Right renal cortex interstitium (tissue), 3 donors: Measurements from ENCODE around the gene API5. TPM values are rescaled to one million over a fixed set of nuclear protein-coding genes. Genes with fewer than 3 reads are reported as not detected.
"Not testable (repeated sequence)": the region's sequence is repeated elsewhere in the genome, so short reads cannot be mapped to it uniquely, and the experiment has no call there.

Source experiments
- DNase-seq, 3 donors: peaks; one replicate each; pipeline ENCODE4 v3.0.0-alpha.2; 2013; ENCODE audit warnings: low read depth in 3 of 3, low spot score in 2 of 3
- polyA plus RNA-seq, 3 donors: library from polyadenylated mRNA; unstranded; fragments of 120-200 nt; gene quantifications; one replicate each; pipeline ENCODE4 v1.2.1, GENCODE V29; 2013; ENCODE audit not compliant: insufficient read length in 3 of 3

API5 gene
- 100 to 1,000 TPM; 119 to 133 (median 124) TPM for polyA plus RNA-seq

DNA sequence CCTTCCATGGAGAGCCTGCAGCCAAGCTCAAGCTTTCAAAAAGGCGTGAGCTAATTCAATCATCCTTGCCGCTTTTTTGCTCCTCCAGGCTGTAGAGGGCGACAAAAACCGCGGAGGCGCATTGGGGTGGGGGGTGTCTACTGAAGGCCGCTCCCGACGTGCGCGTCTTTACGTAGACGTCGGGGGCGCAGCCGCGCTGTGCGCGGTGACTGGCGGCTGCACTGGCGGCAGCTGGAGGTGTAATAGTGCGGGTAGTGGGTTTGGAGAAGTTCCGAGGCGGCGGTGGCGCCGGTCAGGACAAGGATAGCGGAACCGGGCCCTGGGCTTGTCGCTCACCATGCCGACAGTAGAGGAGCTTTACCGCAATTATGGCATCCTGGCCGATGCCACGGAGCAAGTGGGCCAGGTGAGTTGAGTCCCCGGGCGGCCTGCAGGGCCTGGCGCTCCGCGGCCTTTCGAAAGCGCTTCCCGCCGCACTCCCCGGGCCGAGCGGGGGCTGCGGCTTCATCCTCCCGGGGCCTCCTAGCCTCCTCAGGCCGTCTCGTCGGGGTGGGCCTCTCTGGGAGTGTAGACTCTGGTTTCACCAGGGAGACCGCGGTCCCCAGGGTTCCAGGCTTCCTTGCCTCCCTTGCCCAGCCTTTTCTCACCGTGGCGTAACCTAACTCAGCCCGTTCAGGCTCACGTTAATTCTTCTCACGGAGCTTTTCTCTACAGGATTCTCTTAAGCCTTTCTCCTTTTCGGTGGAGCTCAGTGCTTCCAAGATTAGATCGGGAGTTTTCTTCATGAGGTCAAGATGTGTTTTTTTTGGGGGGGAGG lies at the start of gene API5:
Gene API5 (plus strand): TSS at position 206 of the 817 bp plus-strand sequence. CDS start 132 bp downstream, at position 338.
- DNase-seq, result peak; percentile 90 to 95 (median 92)

DNA sequence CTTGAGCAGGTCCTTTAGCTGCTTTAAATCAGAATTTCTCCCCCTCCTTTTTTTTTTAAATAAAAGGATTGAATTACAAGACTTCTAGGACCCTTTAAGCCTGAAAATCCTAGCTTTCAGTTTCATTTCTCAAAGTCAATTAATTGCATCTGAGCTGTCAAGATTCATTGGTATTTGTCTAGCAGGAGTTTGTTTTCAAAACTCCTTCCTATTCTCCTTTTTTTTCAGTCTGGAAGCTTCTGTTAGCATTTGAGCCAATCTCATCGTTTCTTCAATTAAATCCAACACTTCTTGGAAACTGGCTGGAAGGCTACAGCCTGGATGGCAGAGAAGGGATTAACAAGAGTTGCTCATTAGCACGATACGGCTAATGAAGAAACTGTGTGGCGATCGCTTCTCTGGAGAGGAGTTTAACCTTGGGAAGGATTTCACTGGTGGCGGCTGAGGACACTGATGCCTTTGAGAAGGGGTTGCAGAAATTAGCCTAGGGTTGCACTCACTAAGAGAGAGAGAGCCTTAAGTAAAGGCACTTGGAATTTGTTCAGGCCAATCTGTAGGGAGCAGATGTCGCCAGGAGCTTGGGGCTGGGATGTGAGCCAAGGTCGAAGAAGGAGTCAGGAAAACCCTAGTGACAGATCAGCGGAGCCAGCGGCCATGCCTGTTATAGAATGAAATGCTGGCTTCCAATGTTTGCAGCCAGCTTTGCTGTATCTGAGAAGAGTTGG lies 43.8 kb upstream of the API5 start:
- DNase-seq, result no peak

GRCh38 chr11:43268786-43269185 lies 43.0 kb upstream of the API5 start:
- DNase-seq, result no peak

GRCh38 chr11:43269254-43269918 lies 42.4 kb upstream of the API5 start:
- DNase-seq, result no peak

GRCh38 chr11:43270468-43270867 lies 41.3 kb upstream of the API5 start:
- DNase-seq, result no peak

DNA sequence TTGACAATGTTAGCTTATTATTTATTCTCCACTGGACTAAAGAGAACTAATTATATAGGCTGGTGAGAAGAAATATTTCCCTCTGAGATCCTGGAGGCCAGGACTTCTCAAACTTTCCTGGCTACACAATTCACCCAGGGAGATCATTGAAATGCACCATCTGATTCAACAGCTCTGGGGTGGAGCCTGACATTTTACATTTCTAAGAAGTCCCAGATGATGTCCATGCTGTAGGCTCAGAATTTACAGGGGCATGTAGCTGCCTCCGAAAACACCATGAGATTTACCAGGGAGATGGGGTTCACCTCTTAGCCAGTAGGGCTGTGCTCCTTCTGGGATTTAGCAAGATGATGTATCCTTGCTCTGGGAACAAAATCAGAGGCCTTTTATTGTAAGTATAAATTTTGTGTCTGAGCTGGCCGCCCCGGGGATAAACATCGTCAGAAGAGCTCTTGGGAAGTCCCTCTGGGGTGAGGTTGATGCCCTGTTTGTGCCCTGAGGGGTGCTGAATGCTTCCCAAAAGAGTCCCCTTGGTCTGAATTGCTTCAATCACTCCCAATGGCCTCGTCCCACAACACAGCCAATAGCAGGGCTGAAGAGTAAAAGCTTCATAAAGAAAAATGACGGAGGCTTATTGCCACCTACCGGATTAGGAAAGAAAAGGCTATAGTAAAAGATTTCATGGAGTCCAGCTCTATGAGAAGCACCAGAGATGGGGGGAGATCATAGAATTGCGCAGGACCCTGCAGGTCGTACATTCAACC lies 33.4 kb upstream of the API5 start:
- no peak for DNase-seq

DNA sequence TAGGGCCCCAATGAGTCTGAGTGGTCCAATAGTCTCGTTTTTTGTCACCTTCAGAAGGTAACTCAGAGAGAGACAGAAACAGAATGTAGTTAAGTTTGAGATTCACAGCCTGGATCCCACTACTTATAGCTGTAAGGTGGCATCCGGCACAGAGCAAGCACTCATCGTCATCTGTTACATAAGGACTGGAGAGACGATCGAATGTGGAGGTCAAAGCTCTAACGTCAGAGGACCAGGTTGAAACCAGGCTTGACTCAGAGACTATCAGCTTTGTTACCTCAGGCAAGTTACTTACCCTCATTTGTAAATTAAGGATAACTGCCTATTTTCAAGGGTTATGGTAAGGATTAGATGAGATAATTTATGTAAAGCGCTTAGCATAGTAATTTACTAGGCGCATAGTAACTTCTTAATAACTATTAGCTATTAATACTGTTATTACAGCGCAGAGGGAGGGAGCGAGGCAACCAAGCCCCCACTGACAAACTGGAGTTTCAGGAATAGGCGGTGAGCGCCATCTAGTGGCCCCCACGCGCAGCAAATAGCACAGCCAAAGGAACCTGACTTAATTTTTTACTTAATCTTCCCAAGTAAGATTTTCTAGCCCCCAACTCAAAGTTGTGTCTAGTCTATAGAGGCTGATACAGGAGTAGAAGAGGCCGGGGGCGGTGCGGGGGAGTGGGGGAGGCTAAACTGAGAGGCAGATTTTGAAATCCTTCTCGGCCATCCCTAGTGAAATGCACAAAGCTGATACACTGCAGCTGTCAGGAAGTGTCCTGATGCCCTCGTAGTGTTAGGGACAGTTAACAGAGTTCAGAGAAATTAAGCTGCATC lies 29.0 kb upstream of the API5 start:
- DNase-seq, result no peak

- no peak for DNase-seq
Measured at GRCh38 chr11:43285826-43286225, 26.0 kb upstream of the API5 start.

DNA sequence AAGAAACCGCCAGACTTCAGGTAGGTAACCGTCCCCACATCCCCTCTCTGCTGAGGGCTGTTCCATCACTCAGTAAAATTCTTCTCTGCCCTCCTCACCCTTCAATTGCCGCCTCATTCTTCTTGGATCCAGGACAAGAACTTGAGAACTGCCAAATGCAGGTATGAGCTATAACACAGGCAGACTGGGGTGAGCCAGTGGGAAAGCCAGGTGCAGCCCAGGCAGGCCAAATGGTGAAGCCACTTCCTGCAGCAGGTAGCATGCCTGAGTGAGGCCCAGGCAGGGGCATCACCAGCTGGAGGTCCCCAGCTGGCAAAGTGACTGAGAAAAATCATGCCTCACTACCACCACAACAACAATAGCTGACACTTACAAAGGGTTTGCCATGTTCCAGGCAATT lies 22.4 kb upstream of the API5 start:
- DNase-seq, result no peak

- no peak for DNase-seq
Measured at GRCh38 chr11:43298397-43298796, 13.4 kb upstream of the API5 start.

- DNase-seq, result no peak
Measured at GRCh38 chr11:43315966-43316365, 4.2 kb downstream of the API5 start.

- no peak for DNase-seq
Measured at GRCh38 chr11:43316451-43316850, 4.7 kb downstream of the API5 start.

- no peak for DNase-seq
Measured at GRCh38 chr11:43327987-43328386, 16.2 kb downstream of the API5 start.

- DNase-seq, result no peak
Measured at GRCh38 chr11:43328482-43328881, 16.7 kb downstream of the API5 start.

GRCh38 chr11:43341159-43341558 lies 29.4 kb downstream of the API5 start:
- DNase-seq, result no peak

DNA sequence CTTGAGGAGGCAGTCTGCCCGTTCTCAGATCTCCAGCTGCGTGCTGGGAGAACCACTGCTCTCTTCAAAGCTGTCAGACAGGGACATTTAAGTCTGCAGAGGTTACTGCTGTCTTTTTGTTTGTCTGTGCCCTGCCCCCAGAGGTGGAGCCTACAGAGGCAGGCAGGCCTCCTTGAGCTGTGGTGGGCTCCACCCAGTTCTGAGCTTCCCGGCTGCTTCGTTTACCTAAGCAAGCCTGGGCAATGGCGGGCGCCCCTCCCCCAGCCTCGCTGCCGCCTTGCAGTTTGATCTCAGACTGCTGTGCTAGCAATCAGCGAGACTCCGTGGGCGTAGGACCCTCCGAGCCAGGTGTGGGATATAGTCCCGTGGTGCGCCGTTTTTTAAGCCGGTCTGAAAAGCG lies 39.6 kb downstream of the API5 start:
- DNase-seq, result not testable (repeated sequence)

DNA sequence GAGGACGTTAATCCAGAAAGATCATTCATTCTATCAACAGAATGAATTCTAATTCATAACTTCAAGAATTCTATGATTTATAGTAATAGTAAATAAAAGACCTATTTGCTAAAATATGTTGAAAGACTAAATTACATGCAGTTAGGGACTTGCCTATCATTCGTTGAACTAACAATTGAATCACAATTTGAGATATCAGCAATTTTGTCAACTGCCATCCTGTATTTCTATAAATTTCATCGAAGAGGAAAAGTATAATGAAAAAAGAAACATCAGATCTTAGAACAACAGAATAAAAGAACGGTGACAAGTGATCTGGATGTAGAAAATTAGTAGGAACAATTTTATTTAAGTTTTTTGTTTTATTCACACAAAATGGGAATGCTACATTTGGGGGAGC lies 42.5 kb downstream of the API5 start:
- DNase-seq, result no peak

- DNase-seq, result no peak
Measured at GRCh38 chr11:43356336-43356735, 44.5 kb downstream of the API5 start.

DNA sequence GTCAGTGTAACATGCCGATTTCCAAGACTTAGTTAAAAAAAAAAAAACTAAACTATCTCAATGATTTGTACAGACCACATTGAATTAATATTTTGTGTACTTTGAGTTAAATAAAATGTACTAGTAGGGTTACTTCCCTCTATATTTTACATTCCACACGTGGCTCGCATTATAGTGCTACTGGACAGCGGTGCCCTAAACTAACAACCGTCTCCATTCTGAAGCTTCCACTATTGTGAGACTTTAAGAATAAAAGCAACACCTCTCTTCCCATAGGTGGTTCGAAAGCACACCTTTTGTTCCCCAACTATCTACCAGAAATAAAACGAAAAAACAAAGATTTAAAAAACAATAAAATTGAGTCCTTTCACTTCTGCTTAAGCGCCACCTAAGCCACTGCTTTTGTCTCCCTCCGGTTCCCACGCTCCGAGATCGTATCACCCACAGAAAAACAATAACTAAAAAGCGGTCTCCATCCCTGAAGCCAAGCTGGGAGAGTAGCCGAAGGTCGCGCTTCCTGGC lies 46.5 kb downstream of the API5 start:
- peak in 2 of 3 donors; percentile 3 to 27 for DNase-seq
